ENCODE data around the gene GNAQ.

- no peak for TF ChIP-seq POLR2A (IDR thresholded peaks at IDR 0.05; ENCODE audit: extremely low read depth, insufficient read length)
- TF ChIP-seq CTCF (IDR thresholded peaks at IDR 0.05; ENCODE audit: low read depth, low read length): no peak
- TF ChIP-seq MYC (IDR thresholded peaks at IDR 0.05; ENCODE audit: low read depth, low read length): no peak
- no peak for TF ChIP-seq MAX (IDR thresholded peaks at IDR 0.05; ENCODE audit: low read depth, low read length)
These were observed 138.6 kb downstream of the GNAQ start for GRCh38 chr9:77892955-77893514.
